Measurements from ENCODE around the gene ZSCAN21.

- TF ChIP-seq POLR2A (IDR thresholded peaks at IDR 0.05; ENCODE audit: low read length): no peak
- no peak for TF ChIP-seq GATA1 (IDR thresholded peaks at IDR 0.05; ENCODE audit: low read depth, low read length)
Observed at GRCh38 chr7:100053215-100053614, 3.6 kb downstream of the ZSCAN21 start.
